ENCODE data around the gene LRRC40.

The LRRC40 gene

DNA sequence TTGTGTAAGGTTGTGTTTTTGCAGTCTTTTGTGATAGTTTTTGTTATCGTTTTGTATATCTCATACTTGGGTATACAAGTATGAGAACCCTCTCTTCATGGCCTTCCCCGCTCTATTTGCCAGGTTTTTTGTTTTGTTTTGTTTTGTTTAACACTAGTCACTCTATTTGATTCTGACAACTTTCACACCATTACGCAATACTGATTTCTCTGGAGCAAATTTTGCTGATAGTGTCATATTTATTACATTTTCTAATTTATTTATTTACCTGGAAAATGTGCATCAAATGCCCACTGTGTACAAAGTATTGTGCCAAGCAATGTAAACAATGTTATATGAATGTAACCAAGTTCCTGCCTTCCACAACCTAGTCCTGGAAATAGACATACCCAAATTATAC lies 90.1 kb downstream of the LRRC40 start:
- DNase-seq (ENCODE audit: low read depth): no peak

DNA sequence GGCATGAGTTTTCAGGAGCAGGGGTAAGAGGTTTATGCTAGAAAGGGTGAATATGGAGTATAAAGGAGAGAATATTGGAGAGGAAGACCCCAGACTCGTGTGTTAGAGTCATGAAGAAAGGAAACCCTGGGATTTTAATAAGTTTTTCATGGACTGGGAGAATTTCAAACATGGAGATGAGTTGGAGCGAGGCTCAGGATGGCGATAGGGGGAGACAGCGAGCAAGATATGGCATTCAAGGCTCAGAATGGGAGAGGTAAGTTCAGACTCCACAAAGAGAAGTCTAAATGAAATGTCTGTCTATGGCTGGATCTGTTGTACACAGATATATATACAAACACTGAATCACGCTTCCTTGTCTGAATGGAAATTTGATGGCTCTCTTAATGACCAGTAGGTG lies 92.5 kb downstream of the LRRC40 start:
- no peak for DNase-seq (ENCODE audit: low read depth)

DNA sequence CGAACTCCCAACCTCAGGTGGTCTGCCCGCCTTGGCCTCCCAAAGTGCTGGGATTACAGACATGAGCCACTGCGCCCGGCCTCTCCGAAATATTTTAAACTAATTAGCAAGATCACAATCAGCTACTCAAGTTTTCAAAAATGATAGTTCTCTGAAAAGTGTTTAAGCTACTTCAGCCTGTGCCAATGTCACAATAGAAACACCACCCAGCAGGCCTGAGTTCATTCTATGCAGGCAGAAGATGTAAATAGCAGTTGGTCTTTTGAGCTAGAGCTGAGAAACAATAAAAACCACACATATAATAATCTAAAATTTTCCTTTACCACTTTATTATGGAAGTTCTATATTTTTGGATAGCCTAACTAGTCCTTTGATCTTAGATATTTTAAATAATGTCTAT lies 96.1 kb downstream of the LRRC40 start:
- DNase-seq (ENCODE audit: low read depth): no peak

DNA sequence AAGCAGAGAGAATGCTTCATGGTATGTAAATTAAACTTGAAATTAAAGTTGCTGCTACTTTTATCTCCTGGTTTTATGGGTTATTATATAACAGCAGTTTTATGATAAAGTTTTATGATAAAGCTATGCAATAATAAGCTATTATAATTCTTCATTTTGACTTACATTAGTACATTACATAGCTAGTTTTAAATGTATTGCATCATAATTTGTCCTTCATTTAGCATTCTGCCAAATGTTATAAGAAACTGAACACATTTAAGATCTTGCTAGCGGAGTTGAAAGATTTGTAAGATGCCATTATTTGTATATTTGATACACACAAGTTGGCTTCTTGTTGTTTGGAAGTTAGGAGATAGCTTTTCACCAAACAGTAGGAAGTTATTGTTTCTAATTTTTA lies 101.6 kb downstream of the LRRC40 start:
- no peak for DNase-seq (ENCODE audit: low read depth)

DNA sequence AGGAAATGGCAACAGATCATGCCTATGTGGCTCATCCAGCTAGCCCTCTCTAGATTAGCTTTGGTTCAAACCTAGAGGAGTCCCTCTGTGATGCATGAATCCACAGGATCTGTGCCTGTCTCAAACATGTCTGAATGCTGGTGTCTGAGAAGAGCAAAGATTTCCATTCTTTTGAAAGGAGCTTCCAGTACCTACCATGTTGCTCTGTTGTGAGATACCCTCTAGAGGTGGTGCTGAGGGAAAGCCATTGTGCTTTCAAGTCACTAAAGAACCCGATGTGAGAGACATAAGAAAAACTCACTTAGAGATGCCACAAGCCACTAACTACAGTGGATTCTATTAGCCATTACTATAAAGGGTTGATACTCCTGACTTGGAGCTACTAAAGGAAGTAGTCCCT lies 103.6 kb downstream of the LRRC40 start:
- DNase-seq (ENCODE audit: low read depth): no peak

DNA sequence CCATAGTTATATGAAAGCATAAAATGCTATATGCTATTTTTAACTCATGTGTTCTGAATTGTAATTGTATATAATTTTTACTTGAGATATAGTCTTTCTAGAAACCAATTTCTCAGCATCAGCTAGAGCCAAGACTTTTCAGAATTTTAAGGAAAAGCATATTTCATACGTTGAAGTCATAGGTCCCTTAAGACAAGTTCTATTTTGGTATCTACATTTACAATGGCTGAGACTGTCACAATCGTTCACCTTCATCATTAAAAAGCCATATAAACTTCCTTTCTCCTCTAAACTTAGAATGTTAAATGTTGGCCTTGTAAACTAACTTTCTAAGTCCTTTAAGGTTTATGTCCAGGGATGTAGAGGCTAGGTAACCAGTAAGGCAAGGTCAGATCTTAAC lies 104.1 kb downstream of the LRRC40 start:
- no peak for DNase-seq (ENCODE audit: low read depth)

Data from GM04503 (cell line).